Endothelial cell of umbilical vein (primary cell): ENCODE data around the gene PSMD5.

Experiments
- CTCF ChIP-seq, 2 donors: IDR thresholded peaks; 1 replicate in 1 of 2; 2 replicates in 1 of 2; pipeline ENCODE4 v1.5.1; 2011; ENCODE audit warnings: low read length in 2 of 2, mild to moderate bottlenecking in 2 of 2, moderate library complexity in 2 of 2, control low read depth in 1 of 2, inconsistent platforms in 1 of 2, low read depth in 1 of 2; ENCODE audit not compliant: insufficient read depth in 1 of 2; ENCODE audit errors: extremely low read depth in 1 of 2
- EZH2 ChIP-seq: IDR thresholded peaks from 2 replicates; pipeline ENCODE4 v1.6.1; 2012; ENCODE audit warnings: borderline replicate concordance, low read depth, mild to moderate bottlenecking, moderate library complexity, low read length, inconsistent platforms; ENCODE audit not compliant: severe bottlenecking
- GATA2 ChIP-seq: IDR thresholded peaks from 2 replicates; pipeline ENCODE4 v1.7.0; 2011; ENCODE audit warnings: low read depth, mild to moderate bottlenecking, moderate library complexity, mixed read lengths, low read length; ENCODE audit not compliant: insufficient read length, insufficient read depth
- JUN ChIP-seq: IDR thresholded peaks from 2 replicates; pipeline ENCODE4 v1.6.1; 2011; ENCODE audit warnings: borderline replicate concordance, low read depth; ENCODE audit not compliant: insufficient read length, insufficient read depth
- MAX ChIP-seq: IDR thresholded peaks from 2 replicates; pipeline ENCODE4 v1.6.1; 2011; ENCODE audit not compliant: insufficient read depth, insufficient read length
- POLR2A ChIP-seq: IDR thresholded peaks from 2 replicates; pipeline ENCODE4 v1.6.1; 2012; ENCODE audit warnings: low read depth, mild to moderate bottlenecking, control low read depth, low read length
- POLR2AphosphoS5 ChIP-seq: IDR thresholded peaks from 2 replicates; pipeline ENCODE4 v1.6.1; 2012; ENCODE audit warnings: low read depth, mild to moderate bottlenecking, control low read depth, low read length, moderate library complexity; ENCODE audit not compliant: insufficient read depth

GRCh38 chr9:120851449-120851848, 8.7 kb upstream of the PSMD5 start:
- TF ChIP-seq CTCF (IDR thresholded peaks at IDR 0.05; ENCODE audit: extremely low read depth in 1 of 2, insufficient read depth in 1 of 2, low read depth in 1 of 2, low read length in 2 of 2) (no peak), POLR2A (peak; percentile 32), POLR2AphosphoS5 (no peak), MAX (no peak), EZH2 (no peak), GATA2 (no peak), JUN (no peak)
